Liver (tissue), 3 donors: ENCODE measurements around the gene CLIP4.

ENCODE experiments used
- ATF3 ChIP-seq: IDR thresholded peaks from 2 replicates; pipeline ENCODE4 v1.6.1; 2016; ENCODE audit warnings: antibody characterized with exemption
- CTCF ChIP-seq: fragments of 150-350 bp; IDR thresholded peaks from 2 replicates; pipeline ENCODE4 v1.5.1; 2017; ENCODE audit warnings: improper control_type of control experiment, low read depth, low read length; ENCODE audit not compliant: missing input control
- HNF4A ChIP-seq, 2 donors: conservative IDR thresholded peaks; 2 replicates each; pipeline ENCODE4 v1.6.1; 2016; ENCODE audit warnings: antibody characterized with exemption in 2 of 2, mild to moderate bottlenecking in 2 of 2
- ZBTB33 ChIP-seq: IDR thresholded peaks from 2 replicates; pipeline ENCODE4 v1.6.1; 2016; ENCODE audit warnings: antibody characterized with exemption
- donor health status: healthy.
- donor health status: healthy.

GRCh38 chr2:29129586-29130281, 14.5 kb downstream of the CLIP4 start:
- TF ChIP-seq CTCF, result no peak
- no peak for TF ChIP-seq ZBTB33
- no peak for TF ChIP-seq ATF3
- no peak for TF ChIP-seq HNF4A (conservative IDR thresholded peaks at IDR 0.05)
